ENCODE data around the gene COPS9. TPM values are rescaled to one million over a fixed set of nuclear protein-coding genes. Genes with fewer than 3 reads are reported as not detected.

The COPS9 gene
- total and polyA plus RNA-seq, 10 of the 15 experiments (the other 5 are each of a cell fraction or from before 2014, with no cell fraction given): 80.8 to 419 (median 213) TPM

- Histone ChIP-seq H3K9ac (ENCODE audit: control insufficient read depth, insufficient read depth, low read length) (no peak overlapping the region), H3K36me3 (ENCODE audit: control insufficient read depth in 2 of 2, insufficient read depth in 2 of 2, low read length in 1 of 2) (no peaks in the 10 kb centered on the region), H3K4me1 (ENCODE audit: control insufficient read depth, insufficient read depth, low read length) (no peaks in the 10 kb centered on the region), H3K27me3 (replicated peaks in 1 of 2; ENCODE audit: control insufficient read depth in 2 of 2, insufficient read depth in 2 of 2, low read length in 1 of 2) (peaks cover 0 to 2% of the 10 kb centered on the region in 2 experiments; a peak in 3 of 4 replicates), H3K4me3 (no peak overlapping the region), H3K79me2 (ENCODE audit: control insufficient read depth, insufficient read depth, low read length) (no peaks in the 10 kb centered on the region), H3K27ac (ENCODE audit: control insufficient read depth, insufficient read depth) (no peak overlapping the region), H3K9me3 (replicated peaks; ENCODE audit: control insufficient read depth, insufficient read depth, low read length) (no peaks in the 10 kb centered on the region), H3K4me2 (ENCODE audit: control insufficient read depth, insufficient read depth) (no peak overlapping the region), H2AFZ (ENCODE audit: control insufficient read depth, low read depth, low read length) (no peak overlapping the region), H4K20me1 (ENCODE audit: control insufficient read depth, insufficient read depth) (no peaks in the 10 kb centered on the region)
- intact Hi-C loops (cut with micrococcal nuclease; ENCODE audit: unreplicated experiment) (no loop called here), in situ Hi-C loops (cut with MboI) (no loop called here)
- BruUV-seq (replicated peaks): no TSS peak
- SMC1A ChIA-PET (ENCODE audit: uncharacterized antibody, unreplicated experiment): no interaction called here
- POLR2A ChIA-PET: no interaction called here
- no peak for ATAC-seq
- DNase-seq (ENCODE audit: low read depth, low spot score): no peak
- 40% methylated on average over 4 of the region's 4 CpGs for WGBS (ENCODE audit: insufficient coverage, insufficient replicate concordance, low lambda C conversion rate, missing lambda C conversion rate)
- CTCF ChIA-PET: no interaction called here
- RAD21 ChIA-PET (ENCODE audit: unreplicated experiment): no interaction called here
- TF ChIP-seq DPF2 (IDR thresholded peaks at IDR 0.05) (no peak), ZSCAN29 (IDR thresholded peaks at IDR 0.05) (no peak), STAT1 (conservative IDR thresholded peaks at IDR 0.05) (no peak), ZNF384 (IDR thresholded peaks at IDR 0.05; ENCODE audit: borderline replicate concordance, low read depth, low read length) (no peak), SREBF1 (IDR thresholded peaks at IDR 0.05; ENCODE audit: low read length) (no peak), ELK1 (IDR thresholded peaks at IDR 0.05; ENCODE audit: low read depth, low read length) (no peak), POU2F2 (IDR thresholded peaks at IDR 0.05; ENCODE audit: borderline replicate concordance, low read depth, low read length) (no peak)
- FAIRE-seq: no peak
Observed at GRCh38 chr2:240103136-240103535, 33.0 kb downstream of the COPS9 start.

GRCh38 chr2:240098349-240098748 is 37.8 kb downstream of the COPS9 start:
- no peaks in the 10 kb centered on the region for H3K36me3 ChIP-seq (ENCODE audit: control insufficient read depth in 2 of 2, insufficient read depth in 2 of 2, low read length in 1 of 2)
- ATAC-seq: no peak
- ChIA-PET RAD21 (ENCODE audit: unreplicated experiment) (no interaction called here), POLR2A (no interaction called here), SMC1A (ENCODE audit: uncharacterized antibody, unreplicated experiment) (interaction anchor here (1.3 kb wide), 1 partner anchor 37 kb away, joined by 3 read pairs; no protein-coding TSS in a partner anchor), CTCF (no interaction called here)
- no peaks in the 10 kb centered on the region for H4K20me1 ChIP-seq (ENCODE audit: control insufficient read depth, insufficient read depth)
- in situ Hi-C loops (cut with MboI) (no loop called here), intact Hi-C loops (cut with micrococcal nuclease; ENCODE audit: unreplicated experiment) (no loop called here)
- H3K27me3 ChIP-seq (replicated peaks in 1 of 2; ENCODE audit: control insufficient read depth in 2 of 2, insufficient read depth in 2 of 2, low read length in 1 of 2): peaks cover 9 to 18% of the 10 kb centered on the region in 2 experiments
- no peak overlapping the region for H3K27ac ChIP-seq (ENCODE audit: control insufficient read depth, insufficient read depth)
- no peaks in the 10 kb centered on the region for H3K79me2 ChIP-seq (ENCODE audit: control insufficient read depth, insufficient read depth, low read length)
- WGBS (ENCODE audit: insufficient coverage, insufficient replicate concordance, low lambda C conversion rate, missing lambda C conversion rate): 0% methylated on average over 2 of the region's 2 CpGs
- H3K9ac ChIP-seq (ENCODE audit: control insufficient read depth, insufficient read depth, low read length): no peak overlapping the region
- no peak for DNase-seq (ENCODE audit: low read depth, low spot score)
- no peak overlapping the region for H3K4me3 ChIP-seq
- H3K9me3 ChIP-seq (replicated peaks; ENCODE audit: control insufficient read depth, insufficient read depth, low read length): no peaks in the 10 kb centered on the region; the same call in 2 of the 3 replicates
- no peak overlapping the region for H2AFZ ChIP-seq (ENCODE audit: control insufficient read depth, low read depth, low read length)
- H3K4me1 ChIP-seq (ENCODE audit: control insufficient read depth, insufficient read depth, low read length): no peaks in the 10 kb centered on the region
- no peak for FAIRE-seq
- BruUV-seq (replicated peaks): no TSS peak
- H3K4me2 ChIP-seq (ENCODE audit: control insufficient read depth, insufficient read depth): no peak overlapping the region
- TF ChIP-seq ZBTB40 (IDR thresholded peaks at IDR 0.05; ENCODE audit: borderline replicate concordance) (no peak), SMAD1 (IDR thresholded peaks at IDR 0.05; ENCODE audit: low read depth, partially characterized antibody) (no peak), BMI1 (IDR thresholded peaks at IDR 0.05; ENCODE audit: borderline replicate concordance) (no peak), YY1 (IDR thresholded peaks at IDR 0.05; ENCODE audit: low read depth, low read length) (no peak), GATAD2B (conservative IDR thresholded peaks at IDR 0.05; ENCODE audit: low read depth) (no peak), POLR2AphosphoS5 (IDR thresholded peaks at IDR 0.05; ENCODE audit: low read length) (no peak), POU2F2 (IDR thresholded peaks at IDR 0.05; ENCODE audit: borderline replicate concordance, low read depth, low read length) (no peak), PML (IDR thresholded peaks at IDR 0.05; ENCODE audit: low read length) (no peak)
